HG03280 (cell line): Measurements from ENCODE around the gene GFPT2.

Source experiments
- ATAC-seq: cut with Tn5 transposase; IDR thresholded peaks from one replicate; pipeline ENCODE4 v1.9.1; 2021; ENCODE audit warnings: mild to moderate bottlenecking, moderate library complexity; ENCODE audit not compliant: unreplicated experiment

GFPT2 gene

GRCh38 chr5:180352116-180353047 lies 754 bp downstream of the GFPT2 start:
- no peak for ATAC-seq

GRCh38 chr5:180350711-180351465 lies 2.2 kb downstream of the GFPT2 start:
- ATAC-seq = no peak

GRCh38 chr5:180350296-180350695 lies 2.8 kb downstream of the GFPT2 start:
- ATAC-seq = no peak

- ATAC-seq = no peak
Measured at GRCh38 chr5:180349391-180349790, 3.7 kb downstream of the GFPT2 start.

GRCh38 chr5:180348336-180348735 lies 4.8 kb downstream of the GFPT2 start:
- ATAC-seq = no peak

GRCh38 chr5:180347702-180348101 lies 5.4 kb downstream of the GFPT2 start:
- no peak for ATAC-seq

- ATAC-seq = no peak
Measured at GRCh38 chr5:180346358-180346757, 6.8 kb downstream of the GFPT2 start.

- no peak for ATAC-seq
Measured at GRCh38 chr5:180345781-180346180, 7.4 kb downstream of the GFPT2 start.

GRCh38 chr5:180345186-180345585 lies 8.0 kb downstream of the GFPT2 start:
- no peak for ATAC-seq

- ATAC-seq = no peak
Measured at GRCh38 chr5:180344696-180344999, 8.5 kb downstream of the GFPT2 start.

GRCh38 chr5:180343831-180344695 lies 9.1 kb downstream of the GFPT2 start:
- ATAC-seq = no peak

- no peak for ATAC-seq
Measured at GRCh38 chr5:180343110-180343830, 9.9 kb downstream of the GFPT2 start.

- no peak for ATAC-seq
Measured at GRCh38 chr5:180341595-180341994, 11.5 kb downstream of the GFPT2 start.

- ATAC-seq = no peak
Measured at GRCh38 chr5:180340856-180341255, 12.3 kb downstream of the GFPT2 start.

GRCh38 chr5:180339583-180340183 lies 13.5 kb downstream of the GFPT2 start:
- no peak for ATAC-seq

GRCh38 chr5:180338001-180338707 lies 15.0 kb downstream of the GFPT2 start:
- ATAC-seq = no peak

- no peak for ATAC-seq
Measured at GRCh38 chr5:180336234-180337020, 16.7 kb downstream of the GFPT2 start.

- no peak for ATAC-seq
Measured at GRCh38 chr5:180335614-180336233, 17.4 kb downstream of the GFPT2 start.
